OCI-LY7 (cell line): ENCODE measurements around the gene CBFB. TPM values are rescaled to one million over a fixed set of nuclear protein-coding genes. Genes with fewer than 3 reads are reported as not detected.

Source experiments
- BruUV-seq: library from RNA; stranded (reverse); fragments of 400-500 nt; replicated peaks from 2 replicates; lab custom pipeline; 2021; lab: Mats Ljungman, UMichigan
- CTCF ChIA-PET: fragments of 300-600 bp; sonication (Branson Sonifier 250); formaldehyde crosslinking; loops from one replicate; lab custom pipeline; 2022; ENCODE audit warnings: antibody characterized with exemption; ENCODE audit not compliant: unreplicated experiment; lab: Charles Lee
- POLR2A ChIA-PET: fragments of 300-600 bp; sonication (Branson Sonifier 250); formaldehyde crosslinking; loops from one replicate; lab custom pipeline; 2022; ENCODE audit warnings: antibody characterized with exemption; lab: Charles Lee
- DNase-seq: peaks from one replicate; pipeline ENCODE4 v3.0.0-alpha.2; 2015; ENCODE audit warnings: low spot score
- H2AFZ ChIP-seq: fragments of 200-600 bp; sonication (generic), shearing (Covaris generic); 2 replicates; pipeline ENCODE4 v1.6.1; 2014; ENCODE audit warnings: mild to moderate bottlenecking, antibody characterized with exemption, low read length, moderate library complexity
- H3K27ac ChIP-seq: fragments of 200-600 bp; sonication (generic); 2 replicates; pipeline ENCODE4 v1.5.1; 2014; ENCODE audit warnings: mixed run types, low read depth, mild to moderate bottlenecking, moderate library complexity, low read length, inconsistent platforms; ENCODE audit not compliant: poor library complexity, severe bottlenecking
- H3K36me3 ChIP-seq: fragments of 200-600 bp; sonication (generic); 2 replicates; pipeline ENCODE4 v1.6.1; 2014; ENCODE audit warnings: mild to moderate bottlenecking, antibody characterized with exemption, low read length, moderate library complexity, mixed read lengths; ENCODE audit not compliant: insufficient read depth
- H3K4me1 ChIP-seq: fragments of 200-600 bp; sonication (generic); 2 replicates; pipeline ENCODE4 v1.5.1; 2014; ENCODE audit warnings: mild to moderate bottlenecking, low read length; ENCODE audit not compliant: insufficient read depth, poor library complexity, severe bottlenecking
- H3K4me2 ChIP-seq: fragments of 200-600 bp; sonication (generic); 2 replicates; pipeline ENCODE4 v1.6.1; 2014; ENCODE audit warnings: mild to moderate bottlenecking, low read length
- H3K4me3 ChIP-seq: fragments of 200-600 bp; sonication (generic); 2 replicates; pipeline ENCODE4 v1.5.1; 2014; ENCODE audit warnings: mild to moderate bottlenecking, low read depth, low read length; ENCODE audit not compliant: poor library complexity, severe bottlenecking
- H3K79me2 ChIP-seq: fragments of 200-600 bp; sonication (generic); 2 replicates; pipeline ENCODE4 v1.6.1; 2016; ENCODE audit warnings: low read depth, mild to moderate bottlenecking, low read length, moderate library complexity, mixed read lengths; ENCODE audit not compliant: insufficient read depth
- H3K9me2 ChIP-seq: fragments of 200-600 bp; sonication (generic); 2 replicates; pipeline ENCODE4 v1.6.1; 2016; ENCODE audit warnings: mild to moderate bottlenecking, low read length, mixed read lengths; ENCODE audit not compliant: insufficient read depth
- H3K9me3 ChIP-seq: fragments of 200-600 bp; sonication (generic); 2 replicates; pipeline ENCODE4 v1.6.1; 2014; ENCODE audit warnings: mild to moderate bottlenecking, mixed run types, low read length, mixed read lengths
- H4K20me1 ChIP-seq: fragments of 200-600 bp; sonication (generic); 2 replicates; pipeline ENCODE4 v1.6.1; 2014; ENCODE audit warnings: mild to moderate bottlenecking, antibody characterized with exemption, low read length, moderate library complexity, mixed read lengths; ENCODE audit not compliant: insufficient read depth
- EZH2phosphoT487 ChIP-seq: fragments of 200-600 bp; sonication (generic); IDR thresholded peaks from 2 replicates; pipeline ENCODE4 v1.6.1; 2018; ENCODE audit warnings: low read depth, borderline replicate concordance, mild to moderate bottlenecking, mixed run types, antibody characterized with exemption, low read length, moderate library complexity, mixed read lengths
- intact Hi-C: fragments of 100-400 bp; cut with micrococcal nuclease; formaldehyde crosslinking; loops from one replicate; pipeline ENCODE4 v1.10.0; 2022; ENCODE audit not compliant: unreplicated experiment
- total RNA-seq, 2 experiments: library from RNA; depleted of rRNA in 1 of 2; stranded (reverse); fragments of >200 nt in 1 of 2; shearing (Covaris generic) in 1 of 2; gene quantifications; 2 replicates each; pipeline ENCODE4 v1.2.3, GENCODE V29; 2014 to 2022
- TF ChIP-seq, protein P1 (sequence below): fragments of 200-600 bp; sonication (generic); conservative IDR thresholded peaks from 2 replicates; pipeline ENCODE4 v1.5.1; 2014; ENCODE audit warnings: mild to moderate bottlenecking, antibody characterized with exemption, low read length, moderate library complexity, mixed read lengths

Gene CBFB
- total RNA-seq, 2 experiments from 2014 or later = 93.5 to 151 TPM

DNA sequence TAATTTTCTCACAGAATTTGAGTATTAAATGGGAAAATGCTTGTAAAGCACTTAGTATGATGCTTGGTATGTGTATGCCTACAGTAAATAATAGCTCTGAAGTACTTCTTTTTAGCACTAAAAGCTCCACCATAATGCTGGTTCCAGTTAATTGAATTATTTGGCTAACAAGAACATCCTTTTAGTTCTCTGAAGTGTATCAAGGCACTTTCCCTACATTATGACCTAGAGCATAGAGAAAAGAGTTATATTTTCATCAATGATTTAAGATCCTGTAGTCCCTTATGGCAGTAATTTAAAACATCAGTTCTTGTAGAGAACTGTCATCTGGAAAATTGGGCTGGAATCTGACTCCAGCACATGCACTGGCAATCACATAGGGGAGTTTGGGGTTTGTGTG, 58.9 kb downstream of the CBFB start:
- Histone ChIP-seq H3K4me2 (no peak overlapping the region), H3K4me3 (no peak overlapping the region), H3K27ac (no peak overlapping the region), H3K79me2 (peaks cover 4% of the 10 kb centered on the region; the same call in 1 of the 2 replicates), H3K36me3 (peaks cover 55% of the 10 kb centered on the region), H3K9me3 (no peaks in the 10 kb centered on the region), H3K9me2 (no peaks in the 10 kb centered on the region), H3K4me1 (peaks cover 17% of the 10 kb centered on the region), H2AFZ (no peak overlapping the region), H4K20me1 (peaks cover 3% of the 10 kb centered on the region; the same call in 1 of the 2 replicates)
- BruUV-seq = no TSS peak
- ChIA-PET POLR2A (interaction anchor here (1.0 kb wide), 1 partner anchor 53 kb away, joined by 3 read pairs; no protein-coding TSS in a partner anchor), CTCF (no interaction called here)
- intact Hi-C loops = no loop called here
- TF ChIP-seq EZH2phosphoT487 = no peak
- TF ChIP-seq, protein P1, sequence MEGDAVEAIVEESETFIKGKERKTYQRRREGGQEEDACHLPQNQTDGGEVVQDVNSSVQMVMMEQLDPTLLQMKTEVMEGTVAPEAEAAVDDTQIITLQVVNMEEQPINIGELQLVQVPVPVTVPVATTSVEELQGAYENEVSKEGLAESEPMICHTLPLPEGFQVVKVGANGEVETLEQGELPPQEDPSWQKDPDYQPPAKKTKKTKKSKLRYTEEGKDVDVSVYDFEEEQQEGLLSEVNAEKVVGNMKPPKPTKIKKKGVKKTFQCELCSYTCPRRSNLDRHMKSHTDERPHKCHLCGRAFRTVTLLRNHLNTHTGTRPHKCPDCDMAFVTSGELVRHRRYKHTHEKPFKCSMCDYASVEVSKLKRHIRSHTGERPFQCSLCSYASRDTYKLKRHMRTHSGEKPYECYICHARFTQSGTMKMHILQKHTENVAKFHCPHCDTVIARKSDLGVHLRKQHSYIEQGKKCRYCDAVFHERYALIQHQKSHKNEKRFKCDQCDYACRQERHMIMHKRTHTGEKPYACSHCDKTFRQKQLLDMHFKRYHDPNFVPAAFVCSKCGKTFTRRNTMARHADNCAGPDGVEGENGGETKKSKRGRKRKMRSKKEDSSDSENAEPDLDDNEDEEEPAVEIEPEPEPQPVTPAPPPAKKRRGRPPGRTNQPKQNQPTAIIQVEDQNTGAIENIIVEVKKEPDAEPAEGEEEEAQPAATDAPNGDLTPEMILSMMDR = no peak
- DNase-seq = no peak

DNA sequence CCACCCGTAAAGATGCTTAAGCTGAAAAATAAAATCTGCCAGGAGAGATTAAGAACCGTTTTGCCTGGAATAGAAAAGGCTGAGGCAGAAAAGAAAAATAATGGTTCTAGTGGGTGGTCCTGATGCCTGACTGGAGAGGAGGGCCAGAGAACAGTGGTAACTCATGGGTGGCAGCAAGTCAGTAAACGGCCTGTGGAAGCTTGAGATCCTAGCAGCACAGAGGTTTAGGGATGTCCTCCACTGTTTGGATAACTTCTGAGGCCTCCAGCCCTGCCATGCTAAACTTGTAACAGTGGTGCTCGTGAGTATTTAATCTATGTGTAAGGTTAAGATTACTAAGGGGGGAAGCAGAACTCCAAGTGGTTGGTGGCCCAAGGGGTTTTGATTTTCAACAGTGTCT, 59.6 kb downstream of the CBFB start:
- H3K27ac ChIP-seq = no peak overlapping the region
- no peaks in the 10 kb centered on the region for H3K9me3 ChIP-seq
- no peak for TF ChIP-seq EZH2phosphoT487
- no TSS peak for BruUV-seq
- no peak for DNase-seq
- H3K79me2 ChIP-seq = peaks cover 4% of the 10 kb centered on the region; the same call in 1 of the 2 replicates
- peaks cover 3% of the 10 kb centered on the region; the same call in 1 of the 2 replicates for H4K20me1 ChIP-seq
- ChIA-PET POLR2A (no interaction called here), CTCF (no interaction called here)
- peaks cover 14% of the 10 kb centered on the region for H3K4me1 ChIP-seq
- no peaks in the 10 kb centered on the region for H3K9me2 ChIP-seq
- intact Hi-C loops = no loop called here
- H2AFZ ChIP-seq = no peak overlapping the region
- peaks cover 54% of the 10 kb centered on the region for H3K36me3 ChIP-seq
- no peak overlapping the region for H3K4me2 ChIP-seq
- no peak overlapping the region for H3K4me3 ChIP-seq

DNA sequence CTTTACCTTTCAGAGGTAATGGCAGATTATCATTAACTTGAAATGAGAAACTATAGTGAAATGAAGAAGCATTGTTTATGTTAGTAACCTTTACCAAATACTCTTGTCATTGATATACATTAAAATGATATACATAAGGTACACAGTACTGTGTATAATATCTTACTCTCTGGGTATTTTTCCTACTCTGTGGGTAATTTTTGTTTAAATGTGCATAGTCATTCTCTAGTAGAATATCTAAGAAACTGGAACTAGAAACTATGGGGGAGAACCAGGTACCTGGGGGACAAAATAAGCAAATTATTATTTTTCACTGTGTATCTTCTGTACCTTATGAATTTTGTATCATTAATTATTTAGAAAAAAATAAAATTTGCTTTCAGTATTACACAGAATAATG, 60.2 kb downstream of the CBFB start:
- H3K79me2 ChIP-seq = peaks cover 4% of the 10 kb centered on the region; the same call in 1 of the 2 replicates
- POLR2A ChIA-PET = no interaction called here
- H4K20me1 ChIP-seq = peaks cover 3% of the 10 kb centered on the region; the same call in 1 of the 2 replicates
- H3K9me3 ChIP-seq = no peaks in the 10 kb centered on the region
- peaks cover 49% of the 10 kb centered on the region for H3K36me3 ChIP-seq
- no peak overlapping the region for H3K27ac ChIP-seq
- no TSS peak for BruUV-seq
- intact Hi-C loops = no loop called here
- H3K4me3 ChIP-seq = no peak overlapping the region
- peaks cover 9% of the 10 kb centered on the region for H3K4me1 ChIP-seq
- H3K9me2 ChIP-seq = no peaks in the 10 kb centered on the region
- TF ChIP-seq, protein P1 = no peak
- no peak for TF ChIP-seq EZH2phosphoT487
- CTCF ChIA-PET = no interaction called here
- H3K4me2 ChIP-seq = no peak overlapping the region
- no peak overlapping the region for H2AFZ ChIP-seq
- DNase-seq = no peak
